Fibroblast of villous mesenchyme (primary cell): ENCODE results near the gene CCNA1. TPM values are rescaled to one million over a fixed set of nuclear protein-coding genes. Genes with fewer than 3 reads are reported as not detected.
A peak's percentile ranks its signal among the peaks of the same experiment; 100 is the strongest.

ENCODE experiments used
- DNase-seq: peaks from one replicate; pipeline ENCODE4 v3.0.0-alpha.2; 2010; ENCODE audit warnings: low read depth
- H3K4me3 ChIP-seq: 2 replicates; pipeline ENCODE4 v1.5.1; 2011; ENCODE audit warnings: low read depth, mild to moderate bottlenecking, low read length
- CTCF ChIP-seq: IDR thresholded peaks from 2 replicates; pipeline ENCODE4 v1.5.1; 2012; ENCODE audit warnings: low read depth, mild to moderate bottlenecking, low read length; ENCODE audit not compliant: insufficient read depth
- total RNA-seq: library from RNA; depleted of rRNA; stranded (reverse); fragments of >200 nt; gene quantifications from 2 replicates; pipeline ENCODE4 v1.2.3, GENCODE V29; 2012

Gene CCNA1
- total RNA-seq, 1 donor = 0.43 TPM

GRCh38 chr13:36431204-36432105 is 840 bp upstream of the CCNA1 start:
- no peak for TF ChIP-seq CTCF
- H3K4me3 ChIP-seq = peak overlapping the region; percentile 59
- no peak for DNase-seq

GRCh38 chr13:36436811-36437210 is 4.5 kb downstream of the CCNA1 start:
- TF ChIP-seq CTCF = no peak
- H3K4me3 ChIP-seq = no peak overlapping the region
- DNase-seq = no peak

- no peak overlapping the region for H3K4me3 ChIP-seq
- no peak for DNase-seq
- no peak for TF ChIP-seq CTCF
Observed at GRCh38 chr13:36438594-36439483, 6.5 kb downstream of the CCNA1 start.

GRCh38 chr13:36445278-36445677 is 13.0 kb downstream of the CCNA1 start:
- no peak for TF ChIP-seq CTCF
- H3K4me3 ChIP-seq = no peak overlapping the region
- no peak for DNase-seq

GRCh38 chr13:36445891-36446351 is 13.6 kb downstream of the CCNA1 start:
- DNase-seq = no peak
- no peak for TF ChIP-seq CTCF

GRCh38 chr13:36447501-36447900 is 15.2 kb downstream of the CCNA1 start:
- H3K4me3 ChIP-seq = no peak overlapping the region
- DNase-seq = no peak
- no peak for TF ChIP-seq CTCF

More at GRCh38 chr13:36445891-36446351, 13.6 kb downstream of the CCNA1 start:
- H3K4me3 ChIP-seq = no peak overlapping the region
